ENCODE data around the gene P2RX3. TPM values are rescaled to one million over a fixed set of nuclear protein-coding genes. Genes with fewer than 3 reads are reported as not detected.

P2RX3 gene
- polyA plus RNA-seq, 6 donors from 2014 or later, result not detected

GRCh38 chr11:57364851-57365660 lies 26.9 kb downstream of the P2RX3 start:
- Mint-ChIP-seq H3K27me3 (peaks cover 11 to 42% (median 33%) of the 10 kb centered on the region in 3 donors), H3K4me3 (no peak overlapping the region), H3K27ac (no peak overlapping the region), H3K4me1 (peaks cover 0 to 3% (median 0%) of the 10 kb centered on the region in 3 donors), H3K36me3 (no peaks in the 10 kb centered on the region), H3K9me3 (no peaks in the 10 kb centered on the region)
- ATAC-seq (ENCODE audit: low read depth in 2 of 2) (no peak), DNase-seq (no peak)

GRCh38 chr11:57368106-57368844 lies 30.1 kb downstream of the P2RX3 start:
- Mint-ChIP-seq H3K27ac (no peak overlapping the region), H3K4me3 (no peak overlapping the region), H3K9me3 (peaks cover 0 to 2% (median 0%) of the 10 kb centered on the region in 7 donors), H3K4me1 (peaks cover 0 to 7% (median 3%) of the 10 kb centered on the region in 3 donors), H3K36me3 (no peaks in the 10 kb centered on the region), H3K27me3 (peaks cover 9 to 32% (median 19%) of the 10 kb centered on the region in 3 donors)
- peak in 1 of 2 donors; percentile 16 for ATAC-seq (ENCODE audit: low read depth in 2 of 2)
- DNase-seq, result no peak

GRCh38 chr11:57368845-57369232 lies 30.7 kb downstream of the P2RX3 start:
- Mint-ChIP-seq H3K36me3 (no peaks in the 10 kb centered on the region), H3K4me1 (peaks cover 0 to 7% (median 3%) of the 10 kb centered on the region in 3 donors), H3K27ac (no peak overlapping the region), H3K9me3 (peaks cover 0 to 2% (median 0%) of the 10 kb centered on the region in 7 donors), H3K27me3 (peaks cover 9 to 29% (median 18%) of the 10 kb centered on the region in 3 donors), H3K4me3 (no peak overlapping the region)
- DNase-seq (no peak), ATAC-seq (ENCODE audit: low read depth in 2 of 2) (no peak)

GRCh38 chr11:57370251-57370650 lies 32.1 kb downstream of the P2RX3 start:
- H3K27ac Mint-ChIP-seq, result peak overlapping the region in 1 of 6 donors; percentile 33
- H3K36me3 Mint-ChIP-seq, result no peaks in the 10 kb centered on the region
- DNase-seq (no peak), ATAC-seq (ENCODE audit: low read depth in 2 of 2) (no peak)
- peaks cover 0 to 2% (median 0%) of the 10 kb centered on the region in 7 donors for H3K9me3 Mint-ChIP-seq
- peaks cover 5 to 20% (median 9%) of the 10 kb centered on the region in 3 donors for H3K27me3 Mint-ChIP-seq
- peaks cover 0 to 7% (median 3%) of the 10 kb centered on the region in 3 donors for H3K4me1 Mint-ChIP-seq
- H3K4me3 Mint-ChIP-seq, result no peak overlapping the region

GRCh38 chr11:57370941-57371340 lies 32.8 kb downstream of the P2RX3 start:
- Mint-ChIP-seq H3K27ac (no peak overlapping the region), H3K36me3 (no peaks in the 10 kb centered on the region), H3K9me3 (peaks cover 0 to 2% (median 0%) of the 10 kb centered on the region in 7 donors), H3K4me1 (peaks cover 0 to 7% (median 3%) of the 10 kb centered on the region in 3 donors), H3K27me3 (peaks cover 0 to 20% (median 9%) of the 10 kb centered on the region in 3 donors), H3K4me3 (no peak overlapping the region)
- ATAC-seq (ENCODE audit: low read depth in 2 of 2) (no peak), DNase-seq (no peak)

- no peaks in the 10 kb centered on the region for H3K36me3 Mint-ChIP-seq
Observed at GRCh38 chr11:57373146-57373545, 35.0 kb downstream of the P2RX3 start.

GRCh38 chr11:57374966-57375365 lies 36.8 kb downstream of the P2RX3 start:
- no peaks in the 10 kb centered on the region for H3K36me3 Mint-ChIP-seq
- H3K9me3 Mint-ChIP-seq, result peaks cover 0 to 3% (median 0%) of the 10 kb centered on the region in 7 donors
- H3K27me3 Mint-ChIP-seq, result peaks cover 11 to 24% (median 21%) of the 10 kb centered on the region in 3 donors
- DNase-seq, result no peak
- H3K4me3 Mint-ChIP-seq, result no peak overlapping the region
- peak overlapping the region in 1 of 6 donors; percentile 23 for H3K27ac Mint-ChIP-seq
- no peak for ATAC-seq (ENCODE audit: low read depth in 2 of 2)
- H3K4me1 Mint-ChIP-seq, result peaks cover 0 to 7% (median 0%) of the 10 kb centered on the region in 3 donors

More at GRCh38 chr11:57373146-57373545, 35.0 kb downstream of the P2RX3 start:
- peaks cover 0 to 7% (median 3%) of the 10 kb centered on the region in 3 donors for H3K4me1 Mint-ChIP-seq
- no peak for DNase-seq
- H3K27me3 Mint-ChIP-seq, result peaks cover 12 to 21% (median 20%) of the 10 kb centered on the region in 3 donors
- no peak overlapping the region for H3K4me3 Mint-ChIP-seq
- no peak for ATAC-seq (ENCODE audit: low read depth in 2 of 2)
- peak overlapping the region in 1 of 6 donors; percentile 0 for H3K27ac Mint-ChIP-seq
- peaks cover 0 to 2% (median 0%) of the 10 kb centered on the region in 7 donors for H3K9me3 Mint-ChIP-seq

- Mint-ChIP-seq H3K4me3 (no peak overlapping the region), H3K4me1 (peaks cover 0 to 7% (median 0%) of the 10 kb centered on the region in 3 donors), H3K9me3 (peaks cover 0 to 3% (median 0%) of the 10 kb centered on the region in 7 donors), H3K27me3 (peaks cover 15 to 27% (median 26%) of the 10 kb centered on the region in 3 donors), H3K36me3 (no peaks in the 10 kb centered on the region), H3K27ac (peak overlapping the region in 1 of 6 donors; percentile 79)
- DNase-seq, result no peak
- ATAC-seq (ENCODE audit: low read depth in 2 of 2), result no peak
Observed at GRCh38 chr11:57375490-57375889, 37.3 kb downstream of the P2RX3 start.

- Mint-ChIP-seq H3K9me3 (peaks cover 0 to 3% (median 0%) of the 10 kb centered on the region in 7 donors), H3K4me1 (no peaks in the 10 kb centered on the region), H3K27me3 (peaks cover 17 to 35% (median 25%) of the 10 kb centered on the region in 3 donors), H3K27ac (no peak overlapping the region), H3K36me3 (no peaks in the 10 kb centered on the region), H3K4me3 (no peak overlapping the region)
- ATAC-seq (ENCODE audit: low read depth in 2 of 2) (no peak), DNase-seq (no peak)
Observed at GRCh38 chr11:57376095-57377090, 38.2 kb downstream of the P2RX3 start.

- peaks cover 0 to 3% (median 0%) of the 10 kb centered on the region in 7 donors for H3K9me3 Mint-ChIP-seq
- H3K4me3 Mint-ChIP-seq, result no peak overlapping the region
- peaks cover 22 to 43% (median 22%) of the 10 kb centered on the region in 3 donors for H3K27me3 Mint-ChIP-seq
- ATAC-seq (ENCODE audit: low read depth in 2 of 2), result no peak
- no peak overlapping the region for H3K27ac Mint-ChIP-seq
- DNase-seq, result no peak
- H3K4me1 Mint-ChIP-seq, result no peaks in the 10 kb centered on the region
- no peaks in the 10 kb centered on the region for H3K36me3 Mint-ChIP-seq
Observed at GRCh38 chr11:57377107-57377506, 39.0 kb downstream of the P2RX3 start.

GRCh38 chr11:57378186-57378585 lies 40.0 kb downstream of the P2RX3 start:
- Mint-ChIP-seq H3K4me3 (no peak overlapping the region), H3K27ac (no peak overlapping the region), H3K27me3 (peaks cover 24 to 50% (median 27%) of the 10 kb centered on the region in 3 donors), H3K4me1 (no peaks in the 10 kb centered on the region), H3K9me3 (peaks cover 0 to 3% (median 0%) of the 10 kb centered on the region in 7 donors), H3K36me3 (no peaks in the 10 kb centered on the region)
- DNase-seq (no peak), ATAC-seq (ENCODE audit: low read depth in 2 of 2) (no peak)

GRCh38 chr11:57379732-57380131 lies 41.6 kb downstream of the P2RX3 start:
- Mint-ChIP-seq H3K27ac (no peak overlapping the region), H3K27me3 (peaks cover 27 to 50% (median 28%) of the 10 kb centered on the region in 3 donors), H3K4me3 (no peak overlapping the region), H3K4me1 (no peaks in the 10 kb centered on the region), H3K36me3 (no peaks in the 10 kb centered on the region), H3K9me3 (peaks cover 0 to 3% (median 0%) of the 10 kb centered on the region in 7 donors)
- ATAC-seq (ENCODE audit: low read depth in 2 of 2) (no peak), DNase-seq (no peak)
